Measurements from ENCODE around the gene FBXW7. TPM values are rescaled to one million over a fixed set of nuclear protein-coding genes. Genes with fewer than 3 reads are reported as not detected.

Gene FBXW7
- total RNA-seq, 1 donor from 2014 or later, result 21.0 TPM

GRCh38 chr4:152468408-152468807 is 67.5 kb downstream of the FBXW7 start:
- no peaks in the 10 kb centered on the region for H3K9me3 Mint-ChIP-seq (ENCODE audit: unreplicated experiment)
- TF ChIP-seq CTCF (IDR thresholded peaks at IDR 0.05), result no peak
- H3K27me3 Mint-ChIP-seq (ENCODE audit: unreplicated experiment), result no peaks in the 10 kb centered on the region
- H3K36me3 Mint-ChIP-seq (ENCODE audit: unreplicated experiment), result no peaks in the 10 kb centered on the region
- no peak overlapping the region for H3K27ac Mint-ChIP-seq (ENCODE audit: unreplicated experiment)
- no peaks in the 10 kb centered on the region for H3K4me1 Mint-ChIP-seq (ENCODE audit: unreplicated experiment)
- no peak for DNase-seq (ENCODE audit: extremely low spot score, unreplicated experiment)
- no peak overlapping the region for H3K4me3 Mint-ChIP-seq (ENCODE audit: unreplicated experiment)

GRCh38 chr4:152467101-152467500 is 68.8 kb downstream of the FBXW7 start:
- no peak for DNase-seq (ENCODE audit: extremely low spot score, unreplicated experiment)
- peaks cover 5% of the 10 kb centered on the region for H3K4me1 Mint-ChIP-seq (ENCODE audit: unreplicated experiment)
- no peak for TF ChIP-seq CTCF (IDR thresholded peaks at IDR 0.05)
- no peak overlapping the region for H3K4me3 Mint-ChIP-seq (ENCODE audit: unreplicated experiment)
- H3K36me3 Mint-ChIP-seq (ENCODE audit: unreplicated experiment), result no peaks in the 10 kb centered on the region
- H3K27ac Mint-ChIP-seq (ENCODE audit: unreplicated experiment), result no peak overlapping the region
- no peaks in the 10 kb centered on the region for H3K9me3 Mint-ChIP-seq (ENCODE audit: unreplicated experiment)
- H3K27me3 Mint-ChIP-seq (ENCODE audit: unreplicated experiment), result no peaks in the 10 kb centered on the region

- no peak for TF ChIP-seq CTCF (IDR thresholded peaks at IDR 0.05)
- Mint-ChIP-seq H3K27me3 (ENCODE audit: unreplicated experiment) (no peaks in the 10 kb centered on the region), H3K27ac (ENCODE audit: unreplicated experiment) (no peak overlapping the region), H3K4me1 (ENCODE audit: unreplicated experiment) (peaks cover 8% of the 10 kb centered on the region), H3K4me3 (ENCODE audit: unreplicated experiment) (no peak overlapping the region), H3K36me3 (ENCODE audit: unreplicated experiment) (no peaks in the 10 kb centered on the region), H3K9me3 (ENCODE audit: unreplicated experiment) (no peaks in the 10 kb centered on the region)
- DNase-seq (ENCODE audit: extremely low spot score, unreplicated experiment), result no peak
Observed at GRCh38 chr4:152464030-152464823, 71.7 kb downstream of the FBXW7 start.

GRCh38 chr4:152463562-152463961 is 72.3 kb downstream of the FBXW7 start:
- Mint-ChIP-seq H3K4me3 (ENCODE audit: unreplicated experiment) (no peak overlapping the region), H3K27ac (ENCODE audit: unreplicated experiment) (no peak overlapping the region), H3K9me3 (ENCODE audit: unreplicated experiment) (no peaks in the 10 kb centered on the region), H3K36me3 (ENCODE audit: unreplicated experiment) (no peaks in the 10 kb centered on the region), H3K4me1 (ENCODE audit: unreplicated experiment) (peaks cover 8% of the 10 kb centered on the region), H3K27me3 (ENCODE audit: unreplicated experiment) (no peaks in the 10 kb centered on the region)
- DNase-seq (ENCODE audit: extremely low spot score, unreplicated experiment), result no peak
- no peak for TF ChIP-seq CTCF (IDR thresholded peaks at IDR 0.05)

GRCh38 chr4:152462695-152463094 is 73.2 kb downstream of the FBXW7 start:
- H3K27ac Mint-ChIP-seq (ENCODE audit: unreplicated experiment), result no peak overlapping the region
- H3K36me3 Mint-ChIP-seq (ENCODE audit: unreplicated experiment), result no peaks in the 10 kb centered on the region
- no peak for TF ChIP-seq CTCF (IDR thresholded peaks at IDR 0.05)
- H3K4me3 Mint-ChIP-seq (ENCODE audit: unreplicated experiment), result no peak overlapping the region
- H3K9me3 Mint-ChIP-seq (ENCODE audit: unreplicated experiment), result no peaks in the 10 kb centered on the region
- no peak for DNase-seq (ENCODE audit: extremely low spot score, unreplicated experiment)
- H3K27me3 Mint-ChIP-seq (ENCODE audit: unreplicated experiment), result no peaks in the 10 kb centered on the region
- peaks cover 8% of the 10 kb centered on the region for H3K4me1 Mint-ChIP-seq (ENCODE audit: unreplicated experiment)

Measured in osteocyte (in vitro differentiated cells).